ENCODE data around the gene FBXO42. TPM values are rescaled to one million over a fixed set of nuclear protein-coding genes. Genes with fewer than 3 reads are reported as not detected.

The FBXO42 gene
- total and polyA plus RNA-seq, 10 donors = 8.6 to 30.2 (median 20.1) TPM

- DNase-seq = no peak
- no peak overlapping the region for H3K4me3 ChIP-seq
- WGBS, 5 donors = 83 to 96% (median 91%) methylated on average over 12 of the region's 12 CpGs
- TF ChIP-seq POLR2A (IDR thresholded peaks at IDR 0.05) (no peak), POLR2AphosphoS5 (IDR thresholded peaks at IDR 0.05) (no peak), CTCF (IDR thresholded peaks at IDR 0.05 in 8 of 11, conservative IDR thresholded peaks at IDR 0.05 in 3 of 11) (no peak)
- H3K4me1 ChIP-seq = peaks cover 0 to 15% (median 0%) of the 10 kb centered on the region in 6 donors
- intact Hi-C loops (cut with DNase I; ENCODE audit: low total_unique reads) = no loop called here
- peaks cover 3 to 94% (median 39%) of the 10 kb centered on the region in 6 donors for H3K36me3 ChIP-seq
- no peaks in the 10 kb centered on the region for H3K27me3 ChIP-seq (replicated peaks in 1 of 7)
- no peak overlapping the region for H3K27ac ChIP-seq
- no peaks in the 10 kb centered on the region for H3K9me3 ChIP-seq
Observed at GRCh38 chr1:16298653-16299052, 53.6 kb downstream of the FBXO42 start.

DNA sequence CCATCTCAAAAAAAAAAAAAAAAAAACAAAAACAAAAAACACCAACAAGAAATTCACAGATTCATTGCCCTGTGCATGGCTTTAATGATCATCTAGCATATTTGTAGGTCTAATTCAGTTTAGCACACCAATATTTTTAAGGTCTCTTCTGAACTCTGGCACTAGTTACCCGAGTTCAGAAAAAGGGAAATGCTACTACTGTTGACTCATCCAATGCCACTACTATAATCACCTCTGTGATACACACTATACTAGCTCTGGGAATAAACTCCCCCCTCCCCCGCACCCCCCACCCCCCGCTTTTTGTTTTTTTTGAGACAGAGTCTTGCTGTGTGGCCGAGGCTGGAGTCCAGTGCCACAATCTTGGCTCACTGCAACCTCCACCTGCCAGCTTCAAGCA, 55.6 kb downstream of the FBXO42 start:
- intact Hi-C loops (cut with DNase I; ENCODE audit: low total_unique reads) = no loop called here
- H3K27me3 ChIP-seq (replicated peaks in 1 of 7) = no peaks in the 10 kb centered on the region
- no peak for DNase-seq
- peaks cover 0 to 94% (median 29%) of the 10 kb centered on the region in 6 donors for H3K36me3 ChIP-seq
- no peak overlapping the region for H3K4me3 ChIP-seq
- H3K27ac ChIP-seq = no peak overlapping the region
- H3K9me3 ChIP-seq = no peaks in the 10 kb centered on the region
- TF ChIP-seq CTCF (IDR thresholded peaks at IDR 0.05 in 8 of 11, conservative IDR thresholded peaks at IDR 0.05 in 3 of 11) (no peak), POLR2AphosphoS5 (IDR thresholded peaks at IDR 0.05) (no peak), POLR2A (IDR thresholded peaks at IDR 0.05) (no peak)
- 72 to 83% (median 79%) methylated on average over 4 of the region's 4 CpGs for WGBS, 5 donors
- H3K4me1 ChIP-seq = peaks cover 0 to 26% (median 3%) of the 10 kb centered on the region in 6 donors

DNA sequence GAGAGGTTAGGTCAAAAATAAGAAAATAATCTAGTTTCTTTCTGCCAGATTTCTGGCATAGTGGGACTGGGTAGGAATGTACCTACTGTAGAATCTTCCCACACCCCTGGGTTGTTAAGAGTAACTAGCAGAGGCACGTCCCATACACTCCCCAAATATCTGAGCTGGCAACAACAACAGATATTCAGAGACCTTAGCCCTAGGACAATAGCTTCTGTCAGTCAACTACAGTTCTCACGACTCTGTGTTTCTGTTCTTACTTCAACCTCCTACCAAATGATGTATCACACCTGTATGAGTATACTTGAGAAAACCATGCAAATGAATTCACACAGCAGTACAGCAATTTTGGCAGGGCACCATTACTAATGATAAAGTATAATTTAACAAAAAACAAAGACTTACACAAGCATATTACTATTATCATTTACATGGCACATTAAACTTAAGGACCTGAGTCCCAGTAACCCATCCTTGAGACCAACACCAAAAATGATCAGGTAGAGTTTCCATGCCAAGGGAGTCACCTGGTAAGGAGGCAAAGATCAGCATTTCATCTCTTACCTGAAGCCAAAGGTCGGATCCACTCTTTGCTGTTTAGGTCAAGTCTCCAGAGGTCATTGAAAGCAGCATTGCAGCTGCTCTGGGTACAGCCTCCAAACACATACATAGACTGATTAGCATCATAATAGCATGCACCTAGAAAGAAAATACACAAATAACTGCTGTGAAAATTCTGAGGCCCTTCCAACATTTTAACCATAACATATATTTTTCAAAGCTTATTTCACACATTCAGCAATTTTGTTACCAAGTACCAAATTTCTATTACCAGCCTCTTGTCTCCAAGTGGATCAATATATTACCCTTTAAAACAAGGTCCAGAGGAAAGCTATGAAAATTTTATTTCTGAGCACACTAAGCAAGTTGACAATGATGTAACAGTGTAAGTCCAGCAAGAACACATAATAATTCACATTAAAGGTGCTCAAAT, 57.8 kb downstream of the FBXO42 start:
- intact Hi-C loops (cut with DNase I; ENCODE audit: low total_unique reads) = no loop called here

More for the DNA sequence above, 57.8 kb downstream of the FBXO42 start:
- Histone ChIP-seq H3K36me3 (peaks cover 0 to 94% (median 20%) of the 10 kb centered on the region in 6 donors), H3K27ac (peak overlapping the region in 6 of 8 donors; percentile 1 to 78 (median 50)), H3K4me3 (no peak overlapping the region), H3K4me1 (peaks cover 0 to 36% (median 4%) of the 10 kb centered on the region in 6 donors), H3K27me3 (replicated peaks in 1 of 7) (no peaks in the 10 kb centered on the region), H3K9me3 (no peaks in the 10 kb centered on the region)
- DNase-seq = no peak
- WGBS, 5 donors = 84 to 90% (median 87%) methylated on average over 3 of the region's 3 CpGs
- no peak for TF ChIP-seq CTCF (IDR thresholded peaks at IDR 0.05 in 8 of 11, conservative IDR thresholded peaks at IDR 0.05 in 3 of 11)
- TF ChIP-seq POLR2A (IDR thresholded peaks at IDR 0.05) = no peak
- no peak for TF ChIP-seq POLR2AphosphoS5 (IDR thresholded peaks at IDR 0.05)

All from spleen (tissue), 11 donors.